RWPE1 (cell line): ENCODE results near the gene STYXL1.

Experiments
- CTCF ChIA-PET: fragments of 350-600 bp; sonication (Branson Sonifier 250); formaldehyde crosslinking; extraction: SDS; loops from one replicate; lab custom pipeline; 2021; lab: Yijun Ruan, JAX
- POLR2A ChIA-PET: fragments of 400-600 bp; formaldehyde crosslinking; extraction: SDS; loops from one replicate; lab custom pipeline; 2020; ENCODE audit warnings: antibody characterized with exemption; ENCODE audit not compliant: low non-redundant PET; lab: Yijun Ruan, JAX
- DNase-seq: peaks from one replicate; pipeline ENCODE4 v3.0.0; 2012; ENCODE audit warnings: low spot score
- H3K27ac ChIP-seq: fragments of 450-650 bp; 2 replicates; pipeline ENCODE4 v1.5.1; 2017
- TF ChIP-seq, protein P1 (sequence below): fragments of 450-650 bp; conservative IDR thresholded peaks from 2 replicates; pipeline ENCODE4 v1.5.1; 2017; ENCODE audit warnings: low read depth, mild to moderate bottlenecking

The STYXL1 gene

DNA sequence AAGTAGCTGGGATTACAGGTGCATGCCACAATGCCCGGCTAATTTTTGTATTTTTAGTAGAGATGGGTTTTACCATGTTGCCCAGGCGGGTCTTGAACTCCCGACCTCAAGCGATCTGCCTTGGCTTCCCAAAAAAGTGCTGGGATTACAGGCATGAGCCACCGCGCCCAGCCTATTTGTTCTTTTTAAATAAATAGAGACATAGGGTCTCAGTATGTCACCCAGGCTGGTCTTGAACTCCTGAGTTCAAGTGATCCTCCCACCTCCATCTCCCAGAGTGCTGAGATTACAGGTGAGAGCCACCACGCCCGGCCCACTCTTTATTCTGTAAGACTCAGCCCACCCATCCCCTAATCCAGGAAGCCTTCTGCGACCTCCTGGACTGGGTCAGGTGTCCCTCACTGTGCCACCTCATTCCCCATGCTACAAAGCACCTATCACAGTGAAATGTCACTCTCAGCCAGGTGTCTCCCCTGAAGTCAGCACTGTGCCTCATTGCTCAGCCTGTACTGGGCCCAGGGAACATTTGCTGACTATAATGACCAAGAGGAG is 56.2 kb downstream of the STYXL1 start:
- H3K27ac ChIP-seq, result peak overlapping the region; percentile 76
- TF ChIP-seq, protein P1, sequence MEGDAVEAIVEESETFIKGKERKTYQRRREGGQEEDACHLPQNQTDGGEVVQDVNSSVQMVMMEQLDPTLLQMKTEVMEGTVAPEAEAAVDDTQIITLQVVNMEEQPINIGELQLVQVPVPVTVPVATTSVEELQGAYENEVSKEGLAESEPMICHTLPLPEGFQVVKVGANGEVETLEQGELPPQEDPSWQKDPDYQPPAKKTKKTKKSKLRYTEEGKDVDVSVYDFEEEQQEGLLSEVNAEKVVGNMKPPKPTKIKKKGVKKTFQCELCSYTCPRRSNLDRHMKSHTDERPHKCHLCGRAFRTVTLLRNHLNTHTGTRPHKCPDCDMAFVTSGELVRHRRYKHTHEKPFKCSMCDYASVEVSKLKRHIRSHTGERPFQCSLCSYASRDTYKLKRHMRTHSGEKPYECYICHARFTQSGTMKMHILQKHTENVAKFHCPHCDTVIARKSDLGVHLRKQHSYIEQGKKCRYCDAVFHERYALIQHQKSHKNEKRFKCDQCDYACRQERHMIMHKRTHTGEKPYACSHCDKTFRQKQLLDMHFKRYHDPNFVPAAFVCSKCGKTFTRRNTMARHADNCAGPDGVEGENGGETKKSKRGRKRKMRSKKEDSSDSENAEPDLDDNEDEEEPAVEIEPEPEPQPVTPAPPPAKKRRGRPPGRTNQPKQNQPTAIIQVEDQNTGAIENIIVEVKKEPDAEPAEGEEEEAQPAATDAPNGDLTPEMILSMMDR, result no peak
- ChIA-PET POLR2A (no interaction called here), CTCF (interaction anchor here (0.6 kb wide), 1 partner anchor 449 kb away, joined by 3 read pairs; no protein-coding TSS in a partner anchor)
- no peak for DNase-seq

GRCh38 chr7:75989500-75990388 is 58.1 kb downstream of the STYXL1 start:
- ChIA-PET CTCF (interaction anchor here (0.7 kb wide), 1 partner anchor 1387 kb away, joined by 5 read pairs; no protein-coding TSS in a partner anchor), POLR2A (no interaction called here)
- H3K27ac ChIP-seq, result peak overlapping the region; percentile 76
- no peak for DNase-seq
- TF ChIP-seq, protein P1, result no peak

DNA sequence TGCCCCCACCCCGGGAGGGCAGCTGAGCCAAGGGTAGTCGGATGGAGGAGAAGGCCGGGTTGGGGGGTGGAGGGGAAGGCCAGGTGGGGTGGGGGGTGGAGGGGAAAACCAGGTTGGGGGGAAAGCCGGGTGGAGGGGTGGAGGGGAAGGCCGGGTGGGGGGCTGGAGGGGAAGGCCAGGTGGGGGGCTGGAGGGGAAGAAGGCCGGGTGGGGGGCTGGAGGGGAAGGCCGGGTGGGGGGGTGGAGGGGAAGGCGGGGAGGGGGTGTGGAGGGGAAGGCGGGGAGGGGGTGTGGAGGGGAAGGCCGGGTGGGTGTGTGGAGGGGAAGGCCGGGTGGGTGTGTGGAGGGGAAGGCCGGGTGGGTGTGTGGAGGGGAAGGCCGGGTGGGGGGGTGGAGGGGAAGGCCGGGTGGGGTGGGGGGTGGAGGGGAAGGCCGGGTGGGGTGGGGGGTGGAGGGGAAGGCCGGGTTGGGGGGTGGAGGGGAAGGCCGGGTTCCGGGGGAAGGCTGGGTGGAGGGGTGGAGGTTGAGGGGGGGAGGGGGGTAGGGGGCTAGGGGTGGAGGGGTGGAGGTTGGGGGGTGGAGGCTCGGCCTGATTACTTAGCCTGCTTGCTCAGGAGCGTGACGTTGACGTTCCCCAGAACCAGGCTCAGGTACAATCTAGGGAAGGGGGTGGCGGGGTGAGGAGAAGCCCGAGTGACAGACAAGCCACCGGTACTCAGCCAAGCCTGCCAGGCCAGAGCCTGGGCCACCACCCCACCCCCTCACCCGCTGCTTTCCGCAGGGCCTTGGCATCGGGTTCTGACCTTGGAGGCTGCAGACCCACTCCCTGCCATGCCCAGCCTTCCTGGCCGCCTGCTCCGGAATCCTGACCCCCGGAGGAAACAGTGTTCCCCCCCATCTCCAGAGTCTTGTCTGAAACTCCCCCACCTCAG is 59.0 kb downstream of the STYXL1 start:
- DNase-seq, result no peak
- CTCF ChIA-PET, result no interaction called here
- TF ChIP-seq, protein P1, result no peak
- peak overlapping the region; percentile 76; the same call in 1 of the 2 replicates for H3K27ac ChIP-seq
- POLR2A ChIA-PET, result no interaction called here

DNA sequence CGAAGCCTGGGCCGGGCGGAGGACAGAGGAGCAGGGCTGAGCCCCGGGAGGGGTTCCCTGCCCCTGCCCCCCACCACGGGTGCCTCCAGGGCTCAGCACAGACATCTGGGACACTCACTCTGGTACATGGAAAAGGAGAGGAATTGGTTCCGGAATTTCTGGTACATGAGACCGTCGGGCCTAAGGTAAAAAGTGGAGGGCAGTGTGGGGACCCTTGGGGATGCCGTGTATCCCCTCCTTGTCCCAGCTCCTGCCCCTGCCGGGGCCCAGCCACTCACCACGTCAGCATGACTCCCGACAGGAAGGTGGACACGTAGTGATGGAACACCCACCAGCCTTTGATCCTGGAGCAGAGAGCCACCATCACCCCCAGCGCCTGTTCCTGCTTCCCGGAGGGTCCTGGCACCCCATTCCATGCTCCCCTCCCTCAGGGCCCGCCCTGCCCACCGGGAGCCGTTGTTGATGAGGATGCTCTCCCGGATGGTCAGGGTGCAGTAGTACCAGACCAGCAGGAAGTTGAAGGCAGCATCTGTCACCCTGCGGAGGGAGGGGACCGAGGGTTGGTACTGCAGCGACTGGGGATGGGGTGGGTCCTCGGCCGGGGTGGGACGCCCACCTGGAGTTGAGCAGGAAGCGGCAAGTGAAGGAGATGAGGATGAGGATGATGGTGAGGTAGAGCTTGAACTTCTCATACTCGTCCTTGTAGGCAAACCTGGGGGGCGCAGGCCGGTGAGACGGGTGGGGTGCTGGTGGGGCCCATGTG is 59.8 kb downstream of the STYXL1 start:
- TF ChIP-seq, protein P1, result no peak
- POLR2A ChIA-PET, result no interaction called here
- no peak for DNase-seq
- CTCF ChIA-PET, result no interaction called here
- peak overlapping the region; percentile 37 for H3K27ac ChIP-seq

DNA sequence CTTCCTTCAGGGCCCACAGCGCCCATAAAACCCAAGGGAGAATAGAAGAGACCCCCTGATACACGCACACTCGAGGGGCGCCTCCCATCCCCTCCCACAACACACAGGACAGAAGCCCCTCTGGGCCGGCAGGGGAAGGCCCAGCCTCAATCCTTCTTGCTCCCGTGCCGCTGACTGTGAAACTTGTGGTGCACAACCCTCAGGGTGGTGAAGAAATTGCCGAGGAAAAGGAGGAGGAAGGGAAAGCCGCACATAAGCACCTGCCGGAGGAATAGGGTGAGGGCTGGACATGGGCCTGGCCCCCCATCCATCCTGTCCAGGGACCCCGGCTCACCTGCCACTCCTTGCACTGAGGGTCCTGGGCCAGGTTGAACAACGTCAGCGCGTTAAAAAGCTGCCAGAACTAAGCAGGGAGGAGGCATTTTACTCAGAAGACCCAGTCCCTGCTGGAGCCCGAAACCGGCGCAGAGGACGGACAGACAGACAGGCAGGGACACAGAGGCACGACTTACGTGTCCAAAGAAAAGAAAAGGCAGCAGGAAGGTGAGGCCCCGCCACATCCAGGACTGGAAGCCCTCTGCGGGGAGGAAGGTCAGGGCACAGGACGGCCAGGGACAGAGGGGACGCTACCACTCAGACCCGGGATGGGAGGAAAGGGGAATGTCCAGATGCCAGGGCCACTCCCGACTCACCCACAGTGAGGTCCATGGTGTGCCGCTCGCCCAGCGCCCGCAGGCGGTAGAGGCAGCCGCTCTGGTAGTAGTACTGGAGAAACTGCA is 60.6 kb downstream of the STYXL1 start:
- TF ChIP-seq, protein P1, result no peak
- no peak for DNase-seq
- ChIA-PET CTCF (no interaction called here), POLR2A (no interaction called here)
- H3K27ac ChIP-seq, result peak overlapping the region; percentile 37
